ENCODE measurements around the gene CACHD1. TPM values are rescaled to one million over a fixed set of nuclear protein-coding genes. Genes with fewer than 3 reads are reported as not detected.

Gene CACHD1
- polyA plus RNA-seq, 2 of the 4 experiments (the other 2 are of a cell fraction), result 0.72 to 1.6 TPM

- no peak overlapping the region for H3K27ac ChIP-seq
- DNase-seq (ENCODE audit: low read depth in 1 of 2, low spot score in 1 of 2) (no peak), ATAC-seq (no peak), FAIRE-seq (no peak)
- ChIA-PET POLR2A (no interaction called here), CTCF (interaction anchor here (2.2 kb wide), 1 partner anchor 12 kb away, joined by 5 read pairs; no protein-coding TSS in a partner anchor)
- no peak for TF ChIP-seq CHD4 (IDR thresholded peaks at IDR 0.05; ENCODE audit: borderline replicate concordance)
- no peak for TF ChIP-seq BCL3 (IDR thresholded peaks at IDR 0.05)
- TF ChIP-seq ATOH8 (CRISPR knock-in tag; IDR thresholded peaks at IDR 0.05; ENCODE audit: low read depth), result no peak
- TF ChIP-seq ZFP36 (IDR thresholded peaks at IDR 0.05; ENCODE audit: borderline replicate concordance, partially characterized antibody), result no peak
- TF ChIP-seq HES2 (IDR thresholded peaks at IDR 0.05), result no peak
- no peak for TF ChIP-seq EP300 (IDR thresholded peaks at IDR 0.05)
- TF ChIP-seq PHF8 (IDR thresholded peaks at IDR 0.05; ENCODE audit: borderline replicate concordance, low read depth), result no peak
- no peak for TF ChIP-seq SMC3 (IDR thresholded peaks at IDR 0.05)
- TF ChIP-seq HOXB5 (CRISPR knock-in tag; IDR thresholded peaks at IDR 0.05), result no peak
- no peak for TF ChIP-seq KDM5A (IDR thresholded peaks at IDR 0.05)
- no peak for TF ChIP-seq KDM1A (IDR thresholded peaks at IDR 0.05; ENCODE audit: low read depth)
- TF ChIP-seq E2F6 (IDR thresholded peaks at IDR 0.05; ENCODE audit: borderline replicate concordance, low read depth), result no peak
- no peak for TF ChIP-seq MAZ (IDR thresholded peaks at IDR 0.05; ENCODE audit: borderline replicate concordance, low read depth, low read length)
- no peak for TF ChIP-seq TP53 (CRISPR knock-in tag; IDR thresholded peaks at IDR 0.05)
- no peak for TF ChIP-seq PBX3 (IDR thresholded peaks at IDR 0.05)
- TF ChIP-seq MAX (IDR thresholded peaks at IDR 0.05), result no peak
- no peak overlapping the region for H3K4me3 ChIP-seq
- no peaks in the 10 kb centered on the region for H3K4me1 ChIP-seq
- H3K9me3 ChIP-seq, result no peaks in the 10 kb centered on the region
- WGBS (ENCODE audit: missing lambda C conversion rate), result 54% methylated on average over 5 of the region's 5 CpGs
- H3K4me2 ChIP-seq, result no peak overlapping the region
Measured at GRCh38 chr1:64572222-64572900, 102.4 kb downstream of the CACHD1 start.

GRCh38 chr1:64574301-64574700 is 104.4 kb downstream of the CACHD1 start:
- H3K9me3 ChIP-seq, result no peaks in the 10 kb centered on the region
- H3K27ac ChIP-seq, result no peak overlapping the region
- ATAC-seq (no peak), FAIRE-seq (no peak), DNase-seq (ENCODE audit: low read depth in 1 of 2, low spot score in 1 of 2) (no peak)
- ChIA-PET POLR2A (no interaction called here), CTCF (interaction anchor here (0.6 to 2.2 kb wide), 2 partner anchors 10 to 39 kb away, joined by 3 to 5 read pairs; no protein-coding TSS in a partner anchor)
- H3K4me2 ChIP-seq, result no peak overlapping the region
- no peaks in the 10 kb centered on the region for H3K4me1 ChIP-seq
- no peak overlapping the region for H3K4me3 ChIP-seq
- 64% methylated on average over 3 of the region's 3 CpGs for WGBS (ENCODE audit: missing lambda C conversion rate)
- TF ChIP-seq HOXA7 (CRISPR knock-in tag; IDR thresholded peaks at IDR 0.05) (no peak), FOSL2 (IDR thresholded peaks at IDR 0.05) (no peak), FOSL2 (CRISPR knock-in tag; IDR thresholded peaks at IDR 0.05) (no peak), JUNB (IDR thresholded peaks at IDR 0.05) (no peak), ZC3H11A (IDR thresholded peaks at IDR 0.05) (no peak), POLR2A (IDR thresholded peaks at IDR 0.05; ENCODE audit: low read length) (no peak), CBX8 (IDR thresholded peaks at IDR 0.05) (no peak), HOXB13 (CRISPR knock-in tag; IDR thresholded peaks at IDR 0.05; ENCODE audit: low read depth) (no peak), RAD21 (conservative IDR thresholded peaks at IDR 0.05 in 1 of 2, IDR thresholded peaks at IDR 0.05 in 1 of 2) (no peak), REST (IDR thresholded peaks at IDR 0.05) (no peak), CBX2 (IDR thresholded peaks at IDR 0.05; ENCODE audit: borderline replicate concordance, low read depth) (no peak), RARB (CRISPR knock-in tag; IDR thresholded peaks at IDR 0.05) (no peak), ELK1 (IDR thresholded peaks at IDR 0.05; ENCODE audit: low read depth, low read length) (no peak), HDAC2 (IDR thresholded peaks at IDR 0.05) (no peak)
